ENCODE data around the gene C3. TPM values are rescaled to one million over a fixed set of nuclear protein-coding genes. Genes with fewer than 3 reads are reported as not detected.

Gene C3
- total and polyA plus RNA-seq, 7 donors: 9.0 to 1,284 (median 317) TPM

GRCh38 chr19:6737284-6737872, 16.9 kb upstream of the C3 start, which contains the start of gene GPR108:
Gene GPR108, minus strand, starts transcription at chr19:6737580. Its CDS starts 4 bp downstream, at chr19:6737576.
- TF ChIP-seq EP300 (IDR thresholded peaks at IDR 0.05) (peak in 1 of 4 donors; percentile 2), POLR2A (IDR thresholded peaks at IDR 0.05) (peak in 1 of 2 donors; percentile 54), CTCF (IDR thresholded peaks at IDR 0.05) (no peak), POLR2AphosphoS5 (IDR thresholded peaks at IDR 0.05) (peak; percentile 40 to 74 (median 54))
- peak; percentile 100 for DNase-seq
- WGBS, 2 donors: 0 to 1% methylated on average over 55 of the region's 55 CpGs
- H3K36me3 ChIP-seq: peaks cover 0 to 20% (median 13%) of the 10 kb centered on the region in 4 donors
- H3K4me1 ChIP-seq: peaks cover 0 to 62% (median 45%) of the 10 kb centered on the region in 4 donors
- H3K9me3 ChIP-seq: no peaks in the 10 kb centered on the region
- H3K4me3 ChIP-seq: peak within 1 kb of the TSS; percentile 54 to 92 (median 88)
- H3K27me3 ChIP-seq: no peaks in the 10 kb centered on the region
- intact Hi-C loops (cut with DNase I): loop anchor here (2.0 to 10.0 kb wide), 7 partner anchors 105 to 1187 kb away; partner anchors contain the start of genes CTXN1, PNPLA6, SNAPC2 and TNFSF9
- H3K27ac ChIP-seq: peak within 1 kb of the TSS; percentile 95 to 97 (median 96)

DNA sequence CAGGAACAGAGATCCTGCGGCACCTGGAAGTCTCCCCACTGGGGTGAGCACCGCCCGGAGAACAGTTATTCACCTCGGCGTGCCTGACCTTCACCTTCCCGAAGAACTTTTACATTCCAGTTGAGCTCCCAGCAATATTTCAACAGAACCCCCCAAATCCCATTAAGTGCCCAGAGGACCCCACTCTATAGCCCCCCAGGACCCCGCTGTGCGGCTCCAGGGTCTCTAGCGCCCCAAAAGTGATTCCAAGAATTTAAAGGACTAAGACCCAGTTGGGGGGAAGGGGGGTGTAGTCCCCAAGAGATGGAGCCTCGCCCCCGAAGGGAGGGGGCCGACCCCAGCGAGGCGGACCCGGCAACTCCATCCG, 16.4 kb upstream of the C3 start:
- Histone ChIP-seq H3K4me1 (peaks cover 0 to 57% (median 40%) of the 10 kb centered on the region in 4 donors), H3K36me3 (peaks cover 0 to 25% (median 17%) of the 10 kb centered on the region in 4 donors), H3K9me3 (no peaks in the 10 kb centered on the region), H3K4me3 (peak overlapping the region; percentile 54 to 92 (median 81)), H3K27me3 (no peaks in the 10 kb centered on the region), H3K27ac (peak overlapping the region; percentile 93 to 97 (median 96))
- 0 to 1% methylated on average over 16 of the region's 16 CpGs for whole genome bisulfite sequencing, 2 donors
- intact Hi-C loops (cut with DNase I): loop anchor here (2.0 to 10.0 kb wide), 7 partner anchors 105 to 1188 kb away; partner anchors contain the start of genes CTXN1, PNPLA6, SNAPC2 and TNFSF9
- no peak for DNase-seq
- TF ChIP-seq CTCF (IDR thresholded peaks at IDR 0.05) (peak in 1 of 4 experiments; percentile 9), EP300 (IDR thresholded peaks at IDR 0.05) (no peak), POLR2AphosphoS5 (IDR thresholded peaks at IDR 0.05) (no peak), POLR2A (IDR thresholded peaks at IDR 0.05) (no peak)

DNA sequence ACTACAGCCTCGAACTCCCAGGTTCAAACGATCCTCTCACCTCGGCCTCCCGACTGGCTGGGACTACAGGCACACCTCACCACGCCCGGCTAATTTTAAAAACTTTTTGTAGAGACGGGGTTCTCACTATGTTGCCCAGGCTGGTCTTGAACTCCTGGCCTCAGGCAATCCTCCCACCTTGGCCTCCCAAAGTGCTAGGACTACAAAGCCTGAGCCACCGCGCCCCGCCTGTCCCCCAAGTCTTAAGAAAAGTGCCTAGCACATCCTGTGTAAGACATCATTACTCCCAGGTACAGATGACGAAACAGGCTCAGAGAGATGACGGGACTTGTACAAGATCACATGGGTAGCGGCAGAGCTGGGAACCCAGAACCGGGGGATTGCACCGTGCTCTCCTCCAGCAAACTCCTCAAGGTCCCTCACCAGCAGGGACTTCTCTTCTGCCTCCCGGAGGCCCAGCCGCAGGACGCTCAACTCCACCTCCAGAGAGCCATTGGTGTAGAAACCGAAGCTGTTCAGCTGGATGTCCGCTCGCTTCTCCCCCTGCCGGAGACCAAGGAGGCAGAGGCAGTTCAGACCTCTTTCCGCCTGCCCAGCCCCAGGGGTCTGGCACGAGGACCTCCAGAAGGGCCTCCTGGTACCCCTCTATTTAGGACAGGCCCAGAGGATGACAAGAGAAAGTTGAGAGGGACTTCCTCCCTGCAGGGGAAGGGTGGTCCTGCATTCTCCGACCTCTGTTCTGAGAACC, 15.9 kb upstream of the C3 start:
- Histone ChIP-seq H3K4me1 (peaks cover 0 to 52% (median 35%) of the 10 kb centered on the region in 4 donors), H3K27ac (peak overlapping the region; percentile 93 to 97 (median 96)), H3K9me3 (no peaks in the 10 kb centered on the region), H3K4me3 (peak overlapping the region; percentile 54 to 92 (median 81)), H3K36me3 (peaks cover 0 to 30% (median 23%) of the 10 kb centered on the region in 4 donors), H3K27me3 (no peaks in the 10 kb centered on the region)
- WGBS, 2 donors: 16 to 24% methylated on average over 25 of the region's 25 CpGs
- DNase-seq: peak; percentile 93
- TF ChIP-seq CTCF (IDR thresholded peaks at IDR 0.05): peak in 3 of 4 experiments; percentile 60 to 74 (median 62)
- peak; percentile 28 to 68 (median 59) for TF ChIP-seq POLR2AphosphoS5 (IDR thresholded peaks at IDR 0.05)
- TF ChIP-seq EP300 (IDR thresholded peaks at IDR 0.05): no peak
- intact Hi-C loops (cut with DNase I): loop anchor here (2.0 to 10.0 kb wide), 7 partner anchors 104 to 1188 kb away; partner anchors contain the start of genes CTXN1, PNPLA6, SNAPC2 and TNFSF9

DNA sequence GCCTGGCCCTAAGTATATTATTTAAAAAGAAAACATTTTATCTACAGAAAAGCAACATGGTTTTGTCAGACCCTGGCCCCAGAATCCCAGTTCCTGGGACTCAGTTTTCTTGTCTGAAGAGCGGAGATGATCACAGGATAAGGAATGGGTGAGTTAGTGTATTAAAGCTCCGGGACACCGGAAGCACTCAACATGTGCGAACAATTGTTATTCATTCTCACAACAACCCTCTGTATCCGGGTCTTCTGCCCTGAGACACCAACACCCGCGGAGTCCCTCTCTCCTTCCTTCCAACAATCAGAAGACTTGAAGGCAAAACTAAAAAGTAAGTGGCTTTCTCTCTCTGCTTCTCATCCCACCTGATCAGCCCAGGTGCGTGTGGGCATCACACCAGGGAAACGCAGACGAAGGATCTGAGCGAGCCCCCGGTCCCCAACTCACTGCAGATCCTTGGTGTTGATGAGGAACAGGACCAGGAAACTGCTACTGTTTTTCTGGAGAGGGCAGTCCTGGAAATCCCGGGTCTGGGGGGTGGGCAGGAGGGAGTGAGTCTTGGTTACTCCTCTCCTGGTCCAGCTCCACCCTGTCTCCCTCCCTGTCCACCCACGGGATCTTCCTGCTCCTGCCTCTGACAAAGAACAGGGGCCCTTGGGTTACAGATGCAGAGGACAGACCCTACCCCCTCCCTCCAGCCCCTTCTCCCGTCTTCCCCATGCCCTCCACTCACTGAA, 14.9 kb upstream of the C3 start:
- no peak for DNase-seq
- TF ChIP-seq CTCF (IDR thresholded peaks at IDR 0.05) (no peak), EP300 (IDR thresholded peaks at IDR 0.05) (no peak), POLR2AphosphoS5 (IDR thresholded peaks at IDR 0.05) (no peak), POLR2A (IDR thresholded peaks at IDR 0.05) (no peak)
- Histone ChIP-seq H3K4me3 (no peak overlapping the region), H3K27me3 (no peaks in the 10 kb centered on the region), H3K27ac (peak overlapping the region; percentile 93 to 97 (median 96)), H3K4me1 (peaks cover 0 to 44% (median 30%) of the 10 kb centered on the region in 4 donors), H3K36me3 (peaks cover 0 to 36% (median 30%) of the 10 kb centered on the region in 4 donors), H3K9me3 (no peaks in the 10 kb centered on the region)
- WGBS, 2 donors: 79 to 82% methylated on average over 15 of the region's 15 CpGs
- intact Hi-C loops (cut with DNase I): loop anchor here (5.0 to 10.0 kb wide), 5 partner anchors 103 to 1189 kb away; partner anchors contain the start of genes CTXN1, PNPLA6, SNAPC2 and TNFSF9
